HepG2 (cell line): Measurements from ENCODE around the gene AAR2. TPM values are rescaled to one million over a fixed set of nuclear protein-coding genes. Genes with fewer than 3 reads are reported as not detected.

Experiments used
- CENPX ChIP-seq: sonication (generic); formaldehyde crosslinking; IDR thresholded peaks from 2 replicates; pipeline ENCODE4 v1.9.0; 2021; ENCODE audit warnings: mild to moderate bottlenecking, missing genetic modification reagents, moderate library complexity
- ELF4 ChIP-seq: sonication (generic); formaldehyde crosslinking; IDR thresholded peaks from 2 replicates; pipeline ENCODE4 v1.5.0; 2020; ENCODE audit warnings: missing genetic modification reagents, mild to moderate bottlenecking, moderate library complexity, borderline replicate concordance
- GLI4 ChIP-seq: sonication (generic); formaldehyde crosslinking; IDR thresholded peaks from 2 replicates; pipeline ENCODE4 v1.5.1; 2020; ENCODE audit warnings: missing genetic modification reagents, mild to moderate bottlenecking, moderate library complexity, borderline replicate concordance
- HNRNPK ChIP-seq: fragments of 200-400 bp; formaldehyde crosslinking; IDR thresholded peaks from 2 replicates; pipeline ENCODE4 v1.6.1; 2018; ENCODE audit warnings: low read length, low read depth, moderate library complexity, mild to moderate bottlenecking; ENCODE audit not compliant: poor library complexity, severe bottlenecking
- MXI1 ChIP-seq: IDR thresholded peaks from 3 replicates; pipeline ENCODE4 v1.6.1; 2012; ENCODE audit warnings: low read depth, low read length, inconsistent platforms, borderline replicate concordance
- MYPOP ChIP-seq: sonication (generic); formaldehyde crosslinking; IDR thresholded peaks from 2 replicates; pipeline ENCODE4 v1.8.1; 2023; ENCODE audit warnings: mild to moderate bottlenecking, moderate library complexity, missing genetic modification reagents
- NR2F2 ChIP-seq: IDR thresholded peaks from 2 replicates; pipeline ENCODE4 v1.6.1; 2012; ENCODE audit warnings: low read depth, inconsistent platforms, borderline replicate concordance
- SPEN ChIP-seq: sonication (generic); formaldehyde crosslinking; IDR thresholded peaks from 2 replicates; pipeline ENCODE4 v1.5.1; 2020; ENCODE audit warnings: low read depth, mild to moderate bottlenecking, missing genetic modification reagents
- ZBED4 ChIP-seq: sonication (generic); formaldehyde crosslinking; IDR thresholded peaks from 2 replicates; pipeline ENCODE4 v1.4.0; 2020; ENCODE audit warnings: missing genetic modification reagents, borderline replicate concordance
- ZNF18 ChIP-seq: sonication (generic); formaldehyde crosslinking; IDR thresholded peaks from 2 replicates; pipeline ENCODE4 v1.8.0; 2022; ENCODE audit warnings: mild to moderate bottlenecking, missing genetic modification reagents; ENCODE audit not compliant: insufficient replicate concordance
- ZNF30 ChIP-seq: sonication (generic); formaldehyde crosslinking; IDR thresholded peaks from 2 replicates; pipeline ENCODE4 v1.5.0; 2020; ENCODE audit warnings: mild to moderate bottlenecking, missing genetic modification reagents
- ZNF362 ChIP-seq: sonication (generic); formaldehyde crosslinking; IDR thresholded peaks from 2 replicates; pipeline ENCODE4 v1.4.0; 2020; ENCODE audit warnings: missing genetic modification reagents, mild to moderate bottlenecking, borderline replicate concordance
- ZNF616 ChIP-seq: sonication (generic); formaldehyde crosslinking; IDR thresholded peaks from 2 replicates; pipeline ENCODE4 v1.5.0; 2020; ENCODE audit warnings: low read depth, mild to moderate bottlenecking, missing genetic modification reagents
- ZNF724P ChIP-seq: sonication (generic); formaldehyde crosslinking; IDR thresholded peaks from 2 replicates; pipeline ENCODE4 v1.8.0; 2022; ENCODE audit warnings: missing genetic modification reagents, borderline replicate concordance
- ZNF784 ChIP-seq: sonication (generic); formaldehyde crosslinking; IDR thresholded peaks from 2 replicates; pipeline ENCODE4 v1.5.1; 2020; ENCODE audit warnings: missing genetic modification reagents, mild to moderate bottlenecking, borderline replicate concordance
- ZSCAN12 ChIP-seq: sonication (generic); formaldehyde crosslinking; IDR thresholded peaks from 2 replicates; pipeline ENCODE4 v1.9.0; 2021; ENCODE audit warnings: mild to moderate bottlenecking, missing genetic modification reagents
- ZXDC ChIP-seq: sonication (generic); formaldehyde crosslinking; IDR thresholded peaks from 2 replicates; pipeline ENCODE4 v1.5.0; 2020; ENCODE audit warnings: mild to moderate bottlenecking, missing genetic modification reagents
- polyA plus RNA-seq, 8 experiments: library from polyadenylated mRNA; depleted of rRNA in 3 of 8; stranded (reverse) in 7 of 8; unstranded in 1 of 8; fragments of >200 nt; fragmentation: Illumina TruSeq in 4 of 8; extraction: Trizol in 4 of 8; gene quantifications; 2 replicates each; pipeline versions ENCODE4 v1.2.1 to v1.2.3, GENCODE V29; 2011 to 2016; ENCODE audit warnings: low read depth in 4 of 8, missing spikeins in 1 of 8, mixed read lengths in 1 of 8; ENCODE audit not compliant: insufficient read depth in 1 of 8
- total RNA-seq, 5 experiments: library from RNA; depleted of rRNA; stranded (reverse); fragments of >200 nt; fragmentation: Illumina TruSeq; extraction: Trizol; gene quantifications; 2 replicates each; pipeline ENCODE4 v1.2.3, GENCODE V29; 2016; ENCODE audit warnings: low read depth in 1 of 5

AAR2 gene
- total and polyA plus RNA-seq, 2 of the 13 experiments (the other 11 are each of a cell fraction or from before 2014, with no cell fraction given) = 45.2 to 46.2 TPM

GRCh38 chr20:36202891-36203338 lies 33.4 kb upstream of the AAR2 start (continued):
- no peak for TF ChIP-seq ZSCAN12 (CRISPR knock-in tag)
- no peak for TF ChIP-seq NR2F2
- no peak for TF ChIP-seq ZBED4 (CRISPR knock-in tag)
- TF ChIP-seq GLI4 = no peak
- TF ChIP-seq ZNF784 (CRISPR knock-in tag) = no peak
- TF ChIP-seq MYPOP (CRISPR knock-in tag) = no peak
- no peak for TF ChIP-seq SPEN (CRISPR knock-in tag)
- TF ChIP-seq ZNF724P (CRISPR knock-in tag) = no peak
- TF ChIP-seq HNRNPK = no peak
- TF ChIP-seq ZNF362 (CRISPR knock-in tag) = 0 out of 2 replicates have a peak, but pooled peaks have one; percentile 29
- no peak for TF ChIP-seq CENPX (CRISPR knock-in tag)
- no peak for TF ChIP-seq ZXDC (CRISPR knock-in tag)
- no peak for TF ChIP-seq ZNF18 (CRISPR knock-in tag)
- TF ChIP-seq MXI1 = peak; percentile 9; the same call in 1 of the 3 replicates
- no peak for TF ChIP-seq ZNF616 (CRISPR knock-in tag)
- TF ChIP-seq ELF4 (CRISPR knock-in tag) = no peak
- no peak for TF ChIP-seq ZNF30 (CRISPR knock-in tag)
